Activated naive CD4-positive, alpha-beta T cell treated with anti-CD3 and anti-CD28 coated beads, Interleukin-2, amount 50 U/mL, for 16 hours (primary cell): ENCODE results near the gene CNTN6.

Experiments
- DNase-seq: peaks from one replicate; pipeline ENCODE4 v3.0.0-alpha.2; 2020

CNTN6 gene

DNA sequence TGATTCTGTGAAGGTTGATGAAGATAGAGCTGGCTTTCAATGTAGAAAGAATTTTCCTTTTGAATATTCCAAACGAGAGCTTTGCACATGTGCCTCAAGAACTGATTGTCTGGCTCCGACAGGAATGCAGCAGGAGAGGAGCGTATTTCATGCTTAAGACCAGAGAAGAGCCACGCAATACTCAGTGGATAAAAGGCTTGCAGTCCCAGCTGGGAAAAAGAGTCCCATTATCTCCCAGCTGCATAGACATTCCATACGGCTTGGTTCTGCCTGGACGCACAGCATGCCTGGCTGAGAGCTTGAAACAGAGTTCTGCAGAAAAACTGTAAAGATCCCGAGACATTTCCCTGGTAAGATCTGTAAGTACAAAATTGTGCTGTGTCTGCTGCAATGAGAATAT lies at the start of gene CNTN6:
Gene CNTN6 (plus strand): TSS at position 254 of the 400 bp plus-strand sequence. CDS start 54,985 bp downstream, outside the sequence.
- no peak for DNase-seq

GRCh38 chr3:1048558-1048957 lies 44.3 kb upstream of the CNTN6 start:
- no peak for DNase-seq

- DNase-seq, result no peak
These were observed 37.0 kb upstream of the CNTN6 start for GRCh38 chr3:1055870-1056269.

GRCh38 chr3:1056744-1057143 lies 36.1 kb upstream of the CNTN6 start:
- DNase-seq, result no peak

- no peak for DNase-seq
These were observed 35.4 kb upstream of the CNTN6 start for GRCh38 chr3:1057436-1057835.

- no peak for DNase-seq
These were observed 23.8 kb upstream of the CNTN6 start for GRCh38 chr3:1068985-1069384.

GRCh38 chr3:1072041-1072440 lies 20.8 kb upstream of the CNTN6 start:
- no peak for DNase-seq

DNA sequence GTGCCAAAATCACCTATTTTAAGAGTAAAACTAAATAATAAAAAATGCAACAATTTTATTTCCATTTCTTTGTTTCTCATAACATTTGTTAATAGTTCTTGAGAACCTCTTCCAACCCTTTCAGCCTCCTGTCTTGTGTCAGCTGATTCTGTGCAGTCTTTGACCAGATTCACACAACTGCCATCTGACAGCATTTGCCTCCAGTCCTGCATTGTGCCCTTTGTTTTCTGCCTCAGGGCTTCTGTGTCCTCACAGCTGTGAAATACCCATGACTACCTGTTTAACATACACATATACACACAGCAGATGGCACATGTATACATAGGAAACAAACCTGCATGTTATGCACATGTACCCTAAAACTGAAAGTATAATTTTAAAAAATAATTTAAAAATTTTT lies 13.2 kb upstream of the CNTN6 start:
- no peak for DNase-seq

DNA sequence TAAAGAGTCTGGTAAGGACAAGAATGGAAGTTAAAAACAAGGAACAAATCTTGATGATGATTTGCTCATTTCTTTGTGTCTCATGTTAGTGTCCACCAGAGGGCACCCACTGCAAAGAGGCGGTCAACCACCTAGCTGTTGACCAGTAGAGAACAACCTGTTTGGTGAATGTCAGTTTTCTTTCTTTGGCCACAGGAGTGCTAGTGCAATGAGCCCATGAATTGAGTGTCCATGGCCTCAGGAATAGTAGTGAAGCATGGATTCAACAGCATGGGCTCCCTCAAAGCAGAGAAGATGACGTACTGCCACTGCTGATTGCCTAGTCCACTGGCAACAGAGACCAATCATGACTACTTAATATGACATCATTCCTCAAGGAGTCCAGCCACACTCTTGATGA lies 10.7 kb upstream of the CNTN6 start:
- no peak for DNase-seq

GRCh38 chr3:1087066-1087560 lies 5.7 kb upstream of the CNTN6 start:
- no peak for DNase-seq

GRCh38 chr3:1088503-1088902 lies 4.3 kb upstream of the CNTN6 start:
- no peak for DNase-seq

DNA sequence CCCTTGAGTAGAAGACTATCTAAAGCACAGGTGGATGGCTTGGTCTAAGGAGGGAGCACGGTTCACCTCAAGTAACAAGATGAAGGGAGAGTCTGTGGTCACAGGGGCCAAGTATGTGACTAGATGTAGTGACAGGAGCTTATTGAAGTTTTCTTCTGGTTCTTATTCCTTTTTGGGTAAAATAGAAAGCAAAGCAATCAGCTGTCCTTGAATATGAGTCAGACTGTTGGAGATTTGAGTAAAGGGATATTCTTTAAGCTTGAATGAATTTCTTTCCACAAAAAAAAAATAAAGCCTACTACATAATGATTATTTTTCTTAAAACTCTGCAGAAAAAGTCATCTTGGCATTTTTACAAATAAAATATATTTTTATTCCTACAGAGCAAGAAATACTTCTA lies 1.5 kb upstream of the CNTN6 start:
- no peak for DNase-seq

GRCh38 chr3:1092061-1092460 lies 763 bp upstream of the CNTN6 start:
- no peak for DNase-seq

DNA sequence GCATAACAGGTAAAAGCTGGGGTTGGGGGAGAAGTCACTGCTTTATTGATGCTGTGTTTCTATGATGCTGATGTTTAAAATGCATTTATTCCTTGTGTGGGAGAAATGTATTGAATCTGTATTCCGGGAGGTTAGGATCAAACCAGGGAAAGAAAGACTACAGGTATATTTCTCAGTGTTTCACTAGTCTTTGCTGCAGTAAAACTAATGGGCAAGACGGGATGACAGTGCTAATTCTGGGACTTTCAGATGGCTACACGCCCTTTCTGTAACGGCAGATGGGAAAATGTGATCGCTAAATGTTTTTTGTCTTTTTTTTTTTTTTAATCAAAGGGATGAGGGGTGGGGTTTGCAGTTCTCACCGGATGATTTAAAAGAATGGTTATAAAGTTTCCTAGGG lies 393 bp downstream of the CNTN6 start:
- DNase-seq, result no peak

- DNase-seq, result no peak
These were observed 10.7 kb downstream of the CNTN6 start for GRCh38 chr3:1103525-1103924.

GRCh38 chr3:1117843-1118473 lies 25.1 kb downstream of the CNTN6 start:
- no peak for DNase-seq

GRCh38 chr3:1131166-1131565 lies 38.3 kb downstream of the CNTN6 start:
- DNase-seq, result no peak

- no peak for DNase-seq
These were observed 42.4 kb downstream of the CNTN6 start for GRCh38 chr3:1135194-1135593.

DNA sequence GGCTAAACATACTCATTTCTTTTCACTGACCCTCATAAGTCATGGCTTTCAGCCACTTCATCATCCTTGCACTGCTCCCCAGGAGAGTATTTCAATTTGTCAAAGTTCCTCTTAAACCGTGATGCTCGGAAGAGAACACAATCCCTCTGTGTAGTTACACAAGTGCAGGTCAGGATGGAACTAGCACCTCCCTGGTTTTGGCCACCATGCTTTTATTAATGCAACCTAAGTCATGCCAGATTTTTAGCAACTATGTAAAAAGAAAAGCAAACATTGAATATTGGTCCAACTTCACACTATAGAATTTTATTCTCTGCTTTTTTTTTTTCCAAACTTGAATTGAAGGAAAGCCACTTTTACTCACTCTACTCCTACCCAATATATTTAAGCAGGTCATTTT lies 45.2 kb downstream of the CNTN6 start:
- no peak for DNase-seq

DNA sequence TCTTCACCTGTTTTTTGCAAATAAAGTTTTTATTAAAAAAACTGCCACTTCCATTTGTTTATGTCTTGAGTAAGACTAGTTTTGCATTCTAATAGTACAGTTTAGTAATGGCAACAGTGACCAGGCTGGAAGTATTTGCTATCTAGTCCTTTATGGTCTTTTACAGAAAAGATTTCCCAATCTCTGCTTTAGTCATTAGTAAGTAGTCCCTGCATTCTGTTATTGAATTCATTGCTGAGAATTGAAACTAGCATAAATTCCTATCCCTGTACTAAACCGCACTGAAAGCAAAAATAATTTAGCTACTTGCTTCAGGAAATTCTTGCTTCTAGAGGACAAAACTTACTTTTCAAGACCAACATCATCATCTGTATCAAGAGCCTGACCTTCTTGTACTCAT lies 46.2 kb downstream of the CNTN6 start:
- no peak for DNase-seq

- DNase-seq, result no peak
These were observed 54.5 kb downstream of the CNTN6 start for GRCh38 chr3:1147326-1147725.

DNA sequence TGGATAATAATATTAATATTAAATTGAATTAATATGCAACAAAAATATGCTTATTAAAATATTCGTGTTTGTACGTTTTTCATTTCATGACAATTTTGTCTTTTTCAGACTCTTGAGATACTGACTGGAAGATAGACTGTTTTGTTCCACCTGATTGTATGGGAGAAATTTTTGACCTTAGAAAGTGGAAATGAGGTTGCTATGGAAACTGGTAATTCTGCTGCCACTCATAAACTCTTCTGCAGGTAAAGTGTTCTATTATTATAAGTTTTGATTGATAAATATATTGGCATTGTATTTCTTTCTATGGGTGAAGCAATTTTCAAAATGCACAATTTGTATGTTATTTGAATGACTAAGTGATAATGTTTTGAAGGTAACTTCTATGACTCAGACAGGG lies 55.0 kb downstream of the CNTN6 start:
- no peak for DNase-seq

DNA sequence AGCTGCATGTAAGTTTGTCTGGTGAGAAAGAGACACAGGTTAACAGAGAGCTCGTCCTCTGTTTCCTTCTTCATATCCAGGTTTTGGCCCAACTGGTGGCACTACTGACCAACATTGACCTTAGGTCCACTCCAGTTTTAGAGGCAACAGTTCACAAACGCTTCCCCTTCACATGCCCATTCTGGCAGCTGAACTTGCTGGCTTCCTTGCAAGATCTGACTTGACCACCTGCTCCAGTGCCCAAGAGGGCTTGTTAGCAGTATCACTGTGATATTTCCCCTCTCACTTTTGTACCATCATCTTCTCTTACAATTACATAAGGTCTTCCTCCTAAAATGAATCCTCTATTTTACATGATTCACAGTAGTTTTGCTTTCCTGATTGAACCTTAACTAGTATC lies 71.3 kb downstream of the CNTN6 start:
- DNase-seq, result no peak

- no peak for DNase-seq
These were observed 78.5 kb downstream of the CNTN6 start for GRCh38 chr3:1171320-1171719.

GRCh38 chr3:1172644-1173043 lies 79.8 kb downstream of the CNTN6 start:
- DNase-seq, result no peak
